ENCODE data around the gene MAGEB1.

MAGEB1 gene

DNA sequence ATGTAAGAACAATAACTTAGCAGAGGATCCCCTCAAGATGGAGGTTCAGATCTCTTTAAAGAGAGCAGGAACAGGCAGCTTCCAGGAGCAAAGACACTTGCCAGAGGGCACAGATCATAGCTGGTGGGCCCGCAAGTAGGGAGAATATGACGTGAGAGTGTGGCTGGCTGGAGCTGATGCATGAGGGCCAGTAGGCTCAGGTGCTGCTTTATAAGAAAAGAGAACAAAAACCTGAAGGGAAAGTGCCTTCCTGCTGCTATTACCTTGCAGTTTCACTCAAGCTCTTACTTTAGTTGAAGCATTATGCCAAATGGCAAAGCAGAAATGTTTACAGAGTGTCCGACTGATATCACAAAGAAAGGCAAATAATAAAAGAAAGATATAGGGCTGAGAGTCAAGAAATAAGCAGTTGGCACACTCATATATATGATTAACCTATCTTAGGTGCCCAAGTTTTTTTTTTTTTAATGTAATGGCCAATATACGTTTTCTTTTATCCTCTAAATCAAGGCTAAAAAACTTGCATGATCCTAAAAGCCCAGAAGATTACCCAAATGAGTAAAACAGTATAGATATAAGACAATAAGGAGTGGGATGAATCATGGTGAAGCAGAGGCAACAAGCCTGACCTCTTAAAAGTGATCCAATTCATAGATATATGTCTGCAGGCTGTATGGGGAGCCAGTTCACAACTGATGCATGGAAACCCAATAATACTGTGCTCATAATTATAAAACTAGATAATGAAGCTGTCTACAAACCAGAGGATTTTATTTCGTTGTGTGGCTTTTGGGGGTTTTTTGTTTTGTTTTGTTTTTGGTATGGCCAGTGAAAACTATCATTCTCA lies 49.7 kb downstream of the MAGEB1 start:
- DNase-seq (ENCODE audit: low read depth) = no peak

DNA sequence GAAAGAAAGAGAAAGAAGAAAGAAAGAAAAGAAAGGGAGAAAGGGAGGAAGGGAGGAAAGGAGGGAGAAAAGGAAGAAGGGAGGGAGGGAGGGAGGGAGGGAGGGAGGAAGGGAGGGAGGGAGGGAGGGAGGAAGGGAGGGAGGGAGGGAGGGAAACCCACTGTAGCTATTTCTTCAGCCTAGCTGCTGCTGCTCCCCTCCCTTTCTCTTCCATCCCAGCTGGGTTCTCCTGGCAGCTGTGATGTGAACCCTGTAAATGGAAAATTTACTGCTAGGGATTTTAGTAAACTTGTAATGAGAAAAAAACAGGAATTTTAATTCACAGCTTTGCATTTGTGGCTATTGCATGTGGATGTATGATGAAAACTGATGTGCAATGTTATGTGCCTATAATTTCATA lies 54.3 kb downstream of the MAGEB1 start:
- no peak for DNase-seq (ENCODE audit: low read depth)
